Inferior parietal cortex (tissue), 1 donor: ENCODE data around the gene HES5.

ENCODE experiments used
- DNase-seq: peaks from one replicate; pipeline ENCODE4 v3.0.0-alpha.2; 2016; ENCODE audit errors: extremely low spot score

The HES5 gene

DNA sequence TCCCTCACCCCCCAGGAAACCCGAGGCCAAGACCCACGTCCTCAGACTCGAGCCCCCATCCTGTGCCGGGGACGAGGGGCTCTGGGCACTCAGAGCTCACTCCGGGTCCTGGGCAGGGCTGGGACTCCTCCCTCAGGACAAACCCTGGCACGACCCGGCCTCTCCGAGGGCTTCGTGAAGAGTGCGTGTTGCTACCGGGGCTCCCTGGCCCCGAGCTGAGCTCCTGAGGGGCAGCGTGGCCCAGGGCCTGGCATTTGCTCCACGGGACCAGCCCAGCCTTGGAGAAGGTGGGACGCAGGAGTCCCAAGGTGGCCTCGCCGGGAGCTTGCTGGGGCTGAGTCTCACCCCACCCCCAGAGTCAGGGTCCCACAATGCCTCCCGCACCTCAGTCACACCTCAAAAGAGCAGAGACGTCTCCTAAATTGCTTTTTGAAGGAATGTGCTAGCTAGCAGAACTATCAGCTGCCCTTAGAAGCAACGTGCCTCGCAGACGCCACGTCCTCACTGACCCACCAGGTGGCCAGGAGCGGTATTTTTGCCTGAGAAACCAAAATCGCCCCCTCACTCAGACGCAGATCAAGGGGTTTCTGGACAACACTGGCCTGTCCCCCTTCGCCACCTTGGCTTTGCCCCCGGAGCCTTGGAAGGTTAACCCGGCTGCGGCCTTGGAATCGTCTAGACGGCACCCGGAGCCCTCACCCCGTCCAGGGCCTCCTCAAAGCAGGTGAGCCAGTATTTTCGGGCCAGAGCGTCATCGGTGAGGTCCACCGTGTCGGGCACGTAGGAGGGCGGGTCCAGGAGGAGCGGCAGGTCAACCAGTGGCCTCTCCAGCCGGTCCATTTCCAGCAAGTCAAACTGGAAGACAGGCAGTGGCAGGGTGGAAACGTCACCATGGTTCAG is 14.9 kb downstream of the HES5 start:
- no peak for DNase-seq

DNA sequence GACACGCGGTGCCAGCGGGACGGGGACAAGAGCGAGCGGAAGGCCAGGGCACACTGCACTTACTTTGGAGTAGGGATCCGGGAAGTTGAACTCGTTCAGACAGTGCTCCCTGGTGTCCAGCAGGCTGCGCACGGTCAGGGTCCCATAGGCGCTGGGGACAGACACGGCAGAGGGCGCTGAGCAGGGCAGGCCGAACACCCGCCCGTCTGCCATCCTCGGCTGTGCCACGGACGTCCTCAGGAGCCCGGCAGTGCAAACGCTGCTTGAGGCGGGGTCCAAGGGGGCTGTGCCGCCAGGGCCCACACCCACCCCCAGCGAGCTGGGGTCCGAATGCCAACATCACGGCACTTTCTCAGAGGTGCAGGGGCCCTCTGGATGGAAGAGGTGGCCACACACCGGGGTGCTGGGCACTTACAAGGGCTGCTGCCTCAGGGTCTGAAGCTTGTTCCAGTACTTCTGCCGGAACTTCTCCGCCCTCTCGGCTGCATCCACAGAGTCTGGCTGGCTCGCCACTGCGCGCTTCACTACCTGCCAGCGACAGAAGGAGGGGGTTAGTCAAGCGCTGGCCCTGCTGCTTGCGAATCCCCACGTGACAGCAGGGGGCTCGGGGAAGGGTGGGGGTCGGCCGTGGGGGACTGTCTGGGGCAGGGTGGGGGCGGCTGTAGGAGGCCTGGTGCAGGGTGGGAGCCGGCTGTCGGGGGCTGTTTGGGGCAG is 16.0 kb downstream of the HES5 start:
- no peak for DNase-seq

DNA sequence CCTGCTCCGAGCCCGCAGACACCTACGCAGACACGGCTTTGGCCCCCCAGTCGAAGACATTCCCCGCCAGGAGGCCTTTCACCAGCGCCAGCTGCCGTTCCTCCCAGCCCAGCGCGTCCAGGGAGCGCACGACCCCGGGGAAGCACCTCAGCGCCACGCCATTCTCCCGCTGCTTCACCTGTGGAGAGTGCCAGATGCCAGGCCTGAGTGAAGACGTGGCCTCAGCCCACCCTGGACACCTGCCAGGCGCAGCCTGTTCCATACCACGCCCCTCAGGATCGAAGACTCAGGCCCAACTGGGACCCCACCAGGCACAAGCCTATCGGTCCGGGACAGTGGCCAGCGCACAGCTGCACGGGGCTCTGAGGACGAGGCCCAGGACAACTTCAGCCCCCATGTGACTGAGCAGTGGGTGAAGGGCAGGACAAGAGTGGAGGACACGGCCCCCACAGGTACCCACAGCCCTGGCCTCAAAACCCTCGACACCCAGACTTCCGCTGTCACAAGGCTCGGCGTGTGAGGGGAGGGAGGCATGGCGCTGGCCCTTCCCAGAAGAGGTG is 17.1 kb downstream of the HES5 start:
- DNase-seq: no peak

DNA sequence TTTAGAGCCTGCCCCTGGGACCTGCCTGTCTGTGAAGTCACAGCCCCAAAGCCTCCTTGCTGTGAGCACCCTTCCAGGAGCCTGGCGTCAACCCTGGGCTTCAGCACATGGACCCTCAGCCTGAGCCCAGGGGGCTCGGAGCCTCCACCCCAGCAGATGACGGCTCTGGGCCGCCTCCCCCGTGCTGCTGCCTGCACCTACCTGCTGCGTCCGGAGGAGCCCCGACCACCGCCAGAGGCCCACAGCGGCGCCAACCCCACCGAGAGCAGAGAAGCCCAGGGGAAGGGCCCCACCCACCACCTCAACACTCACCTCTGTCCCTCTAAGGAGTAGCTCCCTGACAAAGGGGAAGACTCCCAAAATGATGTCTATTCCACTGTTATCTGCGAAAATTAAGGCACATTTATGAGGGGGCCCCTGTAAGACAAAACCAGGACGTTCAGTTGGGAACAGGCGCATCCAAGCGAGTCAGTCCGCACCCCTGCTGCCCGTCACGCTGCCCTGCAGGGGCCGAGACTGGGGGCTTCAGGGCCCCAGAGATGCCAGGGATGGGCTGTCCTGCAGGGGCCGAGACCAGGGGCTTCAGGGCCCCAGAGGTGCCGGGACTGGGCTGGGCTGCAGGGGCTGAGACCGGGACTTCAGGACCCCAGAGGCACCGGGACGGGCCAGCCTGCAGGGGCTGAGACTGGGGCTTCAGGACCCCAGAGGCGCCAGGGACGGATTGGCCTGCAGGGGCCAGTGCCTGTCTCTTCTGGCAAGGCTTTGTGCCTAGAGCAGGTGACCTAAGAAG is 19.5 kb downstream of the HES5 start:
- no peak for DNase-seq

DNA sequence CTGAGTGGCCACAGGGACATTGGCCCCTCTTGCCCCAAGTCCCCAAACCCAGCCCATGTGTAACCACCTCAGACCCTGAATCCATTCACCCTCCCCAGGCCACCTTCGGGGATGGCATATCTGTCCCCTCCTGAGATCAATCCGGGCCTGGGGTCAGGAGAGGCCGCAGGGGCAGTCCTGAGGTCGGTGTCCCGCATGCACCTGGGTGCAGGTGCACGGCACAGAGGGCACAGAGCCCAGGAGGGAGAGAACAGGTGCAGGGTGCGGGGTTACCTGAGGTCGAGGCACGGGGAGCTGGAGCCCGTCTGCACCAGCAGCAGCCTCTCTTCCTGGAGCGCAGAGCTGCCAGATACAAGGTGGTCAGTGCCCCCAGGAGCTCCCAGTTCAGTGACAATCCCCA is 20.5 kb downstream of the HES5 start:
- no peak for DNase-seq

DNA sequence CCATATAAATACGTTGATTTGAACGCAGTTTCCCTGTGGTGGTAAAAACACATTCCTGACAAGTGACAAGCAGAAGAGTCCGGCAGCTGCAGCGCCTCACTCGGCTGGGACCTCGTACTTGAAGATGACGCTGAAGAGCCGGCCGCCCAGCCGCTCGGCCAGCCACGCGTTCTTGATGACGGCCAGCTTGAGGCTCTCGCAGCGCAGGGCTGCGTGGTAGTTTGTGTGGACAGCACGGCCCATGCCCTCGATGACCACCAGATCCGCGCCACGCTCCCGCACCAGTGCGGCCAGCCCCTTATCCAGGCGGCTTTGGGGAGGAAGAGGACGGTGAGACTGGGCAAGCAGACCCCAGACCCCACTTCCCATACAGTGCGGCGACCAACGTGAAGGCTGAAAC is 21.3 kb downstream of the HES5 start:
- no peak for DNase-seq

DNA sequence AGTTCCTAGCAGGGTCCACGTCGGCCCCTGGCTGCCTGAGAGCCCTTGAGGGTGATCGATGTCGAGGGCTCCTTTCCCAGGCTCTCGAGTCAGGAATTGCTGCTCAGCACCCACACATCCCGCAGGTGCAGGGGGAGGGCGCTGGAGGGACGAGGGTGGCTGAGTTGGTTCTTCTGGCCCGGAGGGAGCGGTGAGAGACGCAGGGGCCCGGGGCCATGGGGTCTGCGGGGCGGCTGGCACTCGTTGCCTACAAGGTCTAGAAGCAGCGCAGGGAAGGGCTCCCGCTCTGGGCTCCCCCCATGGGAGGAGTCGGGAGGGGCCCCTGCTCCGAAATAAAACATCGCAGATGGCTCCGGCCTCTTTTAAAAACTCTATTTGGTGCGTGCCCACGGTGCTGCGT is 21.9 kb downstream of the HES5 start:
- DNase-seq: no peak

DNA sequence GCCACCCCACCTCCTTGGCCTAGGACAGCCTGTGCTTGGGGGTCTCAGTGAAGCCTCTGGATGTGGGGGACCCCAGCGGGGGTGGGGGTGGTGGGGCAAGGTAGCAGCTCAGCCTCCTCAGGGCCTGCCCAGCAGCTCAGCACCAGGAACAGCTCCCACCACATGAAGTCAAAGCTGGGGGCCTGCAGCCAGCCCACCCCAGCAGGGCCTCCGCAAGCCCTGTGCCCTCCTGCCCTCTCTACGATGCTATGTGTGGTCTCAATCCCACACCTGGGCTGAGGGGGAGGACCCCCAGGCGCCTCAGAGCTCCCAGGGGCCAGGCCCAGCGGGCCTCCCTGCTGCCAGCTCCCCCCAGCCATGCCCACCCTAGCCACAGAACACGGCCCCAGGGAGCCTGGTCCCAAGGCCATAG is 22.3 kb downstream of the HES5 start:
- DNase-seq: no peak

DNA sequence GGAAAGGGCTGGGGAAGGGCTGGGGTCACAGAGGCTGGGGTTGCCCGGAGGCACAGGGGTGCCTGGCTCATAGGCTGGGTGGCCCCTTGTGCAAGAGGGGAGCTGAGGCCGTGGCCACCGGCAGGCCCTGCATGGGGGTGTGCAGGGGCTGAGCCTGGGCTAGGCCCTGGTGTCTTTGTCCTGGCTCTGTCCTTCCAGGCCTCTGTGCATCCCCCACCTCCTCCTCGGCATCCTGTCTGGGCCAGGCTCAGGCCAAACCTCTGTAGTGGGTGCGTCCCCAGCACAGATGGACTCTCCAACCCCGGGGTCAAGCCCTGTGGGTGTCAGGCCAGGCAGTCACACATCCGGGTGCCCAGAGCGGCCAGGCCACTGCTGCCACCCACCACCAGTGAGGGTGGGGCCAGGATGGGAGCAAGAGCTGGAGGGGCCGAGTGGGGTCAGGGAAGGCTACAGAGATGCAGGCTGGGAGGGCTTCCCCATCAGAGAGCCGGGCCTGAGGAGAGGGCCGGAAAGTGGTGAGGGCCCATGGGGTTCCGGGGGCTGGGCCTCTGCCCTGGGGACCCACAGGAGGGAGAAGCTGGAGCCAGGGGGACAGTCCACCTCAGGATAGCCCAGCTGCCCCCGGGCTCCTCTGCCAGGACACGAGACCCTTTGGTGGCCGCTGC is 23.0 kb downstream of the HES5 start:
- DNase-seq: no peak

DNA sequence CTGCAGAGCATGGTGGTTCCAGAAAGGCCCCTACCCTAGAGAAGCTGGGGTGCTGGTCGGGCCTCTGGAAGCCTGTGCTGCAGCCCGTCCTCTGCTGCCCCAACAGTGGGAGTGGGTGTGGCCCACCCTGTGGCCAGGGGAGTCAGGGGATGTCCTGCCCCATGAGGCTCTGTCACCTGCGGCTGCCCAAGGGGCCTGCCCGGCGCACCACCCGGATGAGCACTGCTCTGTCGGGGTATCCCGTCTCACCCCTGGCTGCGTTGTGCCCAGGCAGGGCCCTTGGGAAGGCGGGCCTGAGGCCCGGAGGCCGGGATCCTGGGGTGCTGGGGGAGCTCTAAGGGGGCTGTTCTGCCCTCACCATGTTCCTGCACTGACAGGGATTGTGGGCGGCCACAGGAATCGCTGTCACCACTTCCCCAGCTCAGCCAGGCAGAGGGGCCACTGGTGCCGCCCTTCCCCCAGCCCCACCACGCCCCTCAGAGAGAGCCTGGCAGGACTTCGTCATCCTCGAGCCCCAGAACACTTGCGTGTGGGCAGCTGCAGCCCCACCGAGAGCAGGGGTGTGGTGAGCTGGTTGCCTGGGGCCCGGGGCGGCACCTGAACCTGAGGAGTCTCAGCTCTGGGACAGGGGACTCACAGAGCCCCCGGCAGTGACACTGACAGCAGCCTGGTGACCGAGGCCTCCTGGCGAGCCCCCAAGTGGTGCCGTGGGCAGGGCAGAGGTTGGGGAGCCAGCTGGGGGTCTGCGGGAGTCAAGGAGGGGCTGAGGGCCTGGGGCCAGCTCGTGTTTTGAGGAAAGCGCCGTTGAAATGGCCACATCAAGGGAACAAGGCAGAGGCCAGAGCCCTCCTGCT is 23.8 kb downstream of the HES5 start:
- no peak for DNase-seq

DNA sequence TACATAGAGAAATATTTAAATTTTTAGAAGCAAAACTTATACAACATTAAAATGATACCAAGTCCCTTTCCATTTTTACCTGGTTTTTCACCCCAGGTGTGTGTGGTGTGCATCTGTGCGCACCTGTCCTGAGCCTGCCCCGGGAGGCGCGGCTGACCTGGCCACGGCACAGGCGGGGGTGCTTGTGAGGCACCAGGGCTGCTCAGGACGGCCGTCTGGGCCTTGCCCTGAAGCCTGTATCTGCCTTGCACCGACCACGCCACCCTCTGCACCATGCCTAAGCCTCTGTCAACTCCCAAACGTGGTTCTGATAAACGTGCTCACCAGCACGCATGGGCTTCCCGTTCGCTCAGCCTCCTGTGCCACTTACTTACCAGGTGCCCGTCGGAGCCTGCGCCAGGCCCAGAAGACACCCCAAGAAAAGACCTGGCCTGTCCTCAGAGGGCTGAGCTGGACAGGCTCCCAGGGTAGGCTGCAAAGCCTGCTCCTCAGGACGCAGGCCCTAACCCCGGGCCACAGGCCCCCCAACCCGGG is 24.5 kb downstream of the HES5 start:
- DNase-seq: no peak

DNA sequence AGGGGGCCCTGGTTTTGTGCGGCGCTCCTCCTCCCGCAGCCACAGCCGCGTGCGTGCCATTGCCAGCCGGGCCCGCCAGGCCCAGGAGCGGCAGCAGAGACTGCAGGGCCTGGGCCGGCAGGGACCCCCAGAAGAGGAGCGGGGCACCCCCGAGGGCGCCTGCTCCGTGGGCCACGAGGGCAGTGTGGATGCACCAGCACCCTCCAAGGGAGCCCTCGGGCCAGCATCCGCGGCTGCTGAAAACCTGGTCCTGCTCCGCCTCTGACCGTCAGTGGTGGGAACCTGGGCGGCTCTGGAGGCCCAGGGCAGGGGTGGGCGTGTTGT is 25.2 kb downstream of the HES5 start:
- no peak for DNase-seq

DNA sequence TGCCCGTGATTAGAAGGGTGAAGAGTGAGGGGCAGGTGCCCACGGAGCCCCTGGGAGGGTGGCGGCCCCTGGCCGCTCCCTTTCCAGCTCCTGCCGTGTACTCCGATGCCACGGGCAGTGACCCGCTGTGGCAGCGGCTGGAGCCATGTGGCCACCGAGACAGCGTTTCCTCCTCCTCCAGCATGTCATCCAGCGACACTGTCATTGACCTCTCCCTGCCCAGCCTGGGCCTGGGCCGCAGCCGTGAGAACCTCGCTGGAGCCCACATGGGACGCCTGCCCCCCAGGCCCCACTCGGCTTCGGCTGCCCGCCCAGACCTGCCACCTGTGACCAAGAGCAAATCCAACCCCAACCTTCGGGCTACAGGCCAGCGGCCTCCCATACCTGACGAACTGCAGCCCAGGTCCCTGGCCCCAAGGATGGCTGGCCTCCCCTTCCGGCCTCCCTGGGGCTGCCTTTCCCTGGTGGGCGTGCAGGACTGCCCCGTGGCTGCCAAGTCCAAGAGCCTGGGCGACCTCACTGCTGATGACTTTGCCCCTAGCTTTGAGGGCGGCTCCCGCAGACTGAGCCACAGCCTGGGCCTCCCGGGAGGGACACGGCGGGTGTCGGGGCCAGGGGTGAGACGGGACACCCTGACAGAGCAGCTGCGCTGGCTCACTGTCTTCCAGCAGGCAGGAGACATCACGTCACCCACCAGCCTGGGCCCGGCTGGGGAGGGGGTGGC is 25.7 kb downstream of the HES5 start:
- DNase-seq: no peak

DNA sequence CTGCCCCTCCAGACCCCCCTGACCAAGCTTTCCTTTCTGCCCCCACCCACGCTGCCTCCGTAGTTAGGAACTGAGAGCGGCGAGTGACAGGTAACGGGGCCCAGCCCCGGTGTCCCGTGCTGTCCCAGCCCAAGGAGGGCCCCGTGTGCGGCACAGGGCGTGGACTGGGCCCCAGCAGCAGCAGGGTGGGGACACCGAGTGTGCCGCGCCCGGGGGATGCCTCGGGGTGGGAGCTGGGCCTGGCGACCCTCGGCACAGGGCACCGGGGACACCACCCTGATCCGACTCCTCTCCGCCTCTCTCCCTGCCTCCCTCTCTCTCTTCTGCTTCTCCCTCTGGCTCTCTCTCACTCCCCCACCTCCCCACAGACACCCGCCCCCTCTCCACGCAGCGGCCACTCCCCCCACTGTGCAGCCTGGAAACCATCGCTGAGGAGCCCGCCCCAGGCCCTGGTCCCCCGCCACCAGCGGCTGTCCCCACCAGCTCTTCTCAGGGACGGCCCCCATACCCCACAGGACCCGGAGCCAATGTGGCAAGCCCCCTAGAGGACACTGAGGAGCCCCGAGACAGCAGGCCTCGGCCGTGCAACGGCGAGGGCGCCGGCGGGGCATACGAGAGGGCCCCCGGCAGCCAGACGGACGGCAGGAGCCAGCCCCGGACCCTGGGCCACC is 26.4 kb downstream of the HES5 start:
- no peak for DNase-seq

DNA sequence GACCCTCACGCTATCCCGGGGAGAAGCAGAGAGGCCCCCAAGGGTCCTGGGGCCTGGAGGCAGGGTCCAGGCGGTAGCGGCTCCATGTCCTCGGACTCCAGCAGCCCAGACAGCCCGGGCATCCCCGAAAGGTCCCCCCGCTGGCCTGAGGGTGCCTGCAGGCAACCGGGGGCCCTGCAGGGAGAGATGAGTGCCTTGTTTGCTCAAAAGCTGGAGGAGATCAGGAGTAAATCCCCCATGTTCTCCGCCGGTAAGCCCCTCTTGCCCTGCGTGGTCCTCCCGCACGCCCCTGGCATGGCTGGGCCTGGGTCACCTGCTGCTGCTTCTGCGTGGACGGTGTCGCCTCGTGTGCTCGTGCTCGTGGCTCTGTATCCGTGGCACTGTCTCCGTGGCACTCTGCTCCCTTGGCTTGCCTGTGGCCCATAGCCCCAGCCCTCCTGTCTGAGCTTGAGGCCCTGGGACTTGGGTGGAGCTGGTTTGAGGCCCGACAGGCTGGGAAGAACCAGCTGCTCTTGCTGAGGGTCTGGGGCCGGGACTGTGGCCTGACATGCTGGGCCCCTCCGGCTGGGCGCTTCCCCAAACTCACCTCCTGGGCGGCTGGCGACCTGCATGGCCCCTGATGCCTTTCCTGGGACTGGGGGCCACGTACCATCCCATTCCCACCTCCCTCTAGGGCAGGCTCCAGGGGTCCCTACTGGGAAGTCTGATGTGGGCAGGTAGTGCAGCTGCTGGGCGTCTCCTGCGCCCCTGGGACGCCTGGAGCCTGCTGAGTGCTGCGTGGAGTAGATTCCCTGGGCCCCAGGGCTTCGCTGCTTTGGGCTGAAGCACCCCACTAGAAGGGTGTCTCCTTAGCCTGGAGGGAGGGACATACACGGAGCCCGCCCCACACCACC is 27.2 kb downstream of the HES5 start:
- DNase-seq: no peak

DNA sequence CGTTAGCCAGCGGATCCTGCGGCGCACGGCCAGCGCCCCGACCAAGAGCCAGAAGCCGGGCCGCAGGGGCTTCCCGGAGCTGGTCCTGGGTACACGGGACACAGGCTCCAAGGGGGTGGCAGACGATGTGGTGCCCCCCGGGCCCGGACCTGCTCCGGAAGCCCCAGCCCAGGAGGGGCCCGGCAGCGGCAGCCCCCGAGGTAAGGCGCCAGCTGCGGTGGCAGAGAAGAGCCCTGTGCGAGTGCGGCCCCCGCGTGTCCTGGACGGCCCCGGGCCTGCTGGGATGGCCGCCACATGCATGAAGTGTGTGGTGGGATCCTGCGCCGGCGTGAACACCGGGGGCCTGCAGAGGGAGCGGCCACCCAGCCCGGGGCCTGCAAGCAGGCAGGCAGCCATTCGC is 27.9 kb downstream of the HES5 start:
- DNase-seq: no peak

DNA sequence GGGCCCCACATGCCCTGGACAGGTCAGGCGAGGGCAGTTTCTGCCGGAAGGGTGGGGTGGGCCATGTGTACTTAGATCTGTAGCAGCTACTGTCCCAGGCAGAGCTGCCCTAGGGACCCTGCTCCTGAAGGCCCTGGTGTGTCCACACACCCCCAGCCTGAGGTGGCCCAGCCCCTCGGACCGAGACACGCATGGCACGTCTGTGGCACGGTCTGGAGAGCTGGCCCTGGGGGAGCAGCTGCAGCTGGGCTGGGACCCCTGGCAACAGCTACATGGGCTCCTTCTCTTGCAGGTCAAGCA is 28.3 kb downstream of the HES5 start:
- no peak for DNase-seq

DNA sequence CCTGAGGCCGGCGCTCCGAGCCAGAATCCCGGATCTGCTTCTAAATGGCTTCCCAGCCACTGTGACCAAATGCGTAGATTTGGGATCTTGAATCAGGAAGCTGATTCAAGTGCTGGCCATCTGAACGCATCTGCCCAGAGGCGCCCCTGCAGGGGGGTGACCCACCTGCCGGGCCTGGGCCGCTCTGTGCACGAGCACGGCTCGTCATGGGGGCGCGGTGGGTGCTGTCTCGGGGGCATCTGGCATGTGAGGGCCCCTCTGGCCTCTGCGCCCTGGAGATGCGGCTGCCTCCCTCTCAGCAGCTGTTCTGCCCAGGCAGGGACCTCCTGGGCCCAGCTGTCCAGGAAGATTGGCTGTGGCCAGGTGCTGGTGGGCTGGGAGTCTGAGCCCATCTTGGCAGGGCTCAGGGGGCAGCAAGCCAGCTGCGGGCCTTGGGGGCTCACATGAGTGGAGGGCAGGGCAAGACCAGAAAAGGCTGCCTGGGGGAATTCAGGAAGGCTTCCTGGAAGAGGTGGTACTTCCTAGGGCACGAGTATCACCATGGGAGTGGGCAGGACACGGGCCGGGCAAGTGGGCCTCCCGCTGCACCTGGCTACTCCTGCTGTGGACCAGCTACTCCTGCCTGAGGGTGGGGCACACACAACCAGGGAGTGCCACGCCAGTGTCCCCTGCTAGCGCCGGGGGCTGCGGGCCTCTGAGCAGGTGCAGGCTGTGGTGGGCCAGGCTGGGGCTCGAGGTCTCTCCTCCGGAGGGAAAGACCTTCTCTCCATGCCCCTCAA is 28.8 kb downstream of the HES5 start:
- no peak for DNase-seq
